Brain microvascular endothelial cell (primary cell): ENCODE measurements around the gene FSIP2.
"Not testable (repeated sequence)": the region's sequence is repeated elsewhere in the genome, so short reads cannot be mapped to it uniquely, and the experiment has no call there.

Experiments
- DNase-seq: peaks from one replicate; pipeline ENCODE4 v3.0.0-alpha.2; 2020
- H3K27ac ChIP-seq: fragments of 250-450 bp; sonication (Bioruptor Pico); 2 replicates; pipeline ENCODE4 v1.5.1; 2020; ENCODE audit warnings: mild to moderate bottlenecking, moderate library complexity
- H3K27me3 ChIP-seq: fragments of 250-450 bp; sonication (Bioruptor Pico); replicated peaks from 2 replicates; pipeline ENCODE4 v1.5.1; 2020; ENCODE audit warnings: mild to moderate bottlenecking
- H3K36me3 ChIP-seq: fragments of 250-450 bp; sonication (Bioruptor Pico); replicated peaks from 2 replicates; pipeline ENCODE4 v1.5.1; 2020; ENCODE audit warnings: mild to moderate bottlenecking
- H3K4me3 ChIP-seq: 2 replicates; pipeline ENCODE4 v1.5.1; 2011; ENCODE audit warnings: low read depth, mild to moderate bottlenecking, control low read depth, low read length, moderate library complexity
- CTCF ChIP-seq: IDR thresholded peaks from 2 replicates; pipeline ENCODE4 v1.5.1; 2011; ENCODE audit warnings: low read depth, mild to moderate bottlenecking, moderate library complexity, low read length, control low read depth, inconsistent platforms; ENCODE audit errors: missing control alignments
- in situ Hi-C: cut with HindIII; loops from 2 replicates; pipeline ENCODE4 v1.10.0; 2017; ENCODE audit warnings: low sequenced_read_pairs, low pct_ligation_motif_present

Gene FSIP2

GRCh38 chr2:185860321-185860720 lies 121.7 kb downstream of the FSIP2 start:
- in situ Hi-C loops: no loop called here
- H3K27ac ChIP-seq: no peak overlapping the region

GRCh38 chr2:185862657-185863398 lies 124.2 kb downstream of the FSIP2 start:
- in situ Hi-C loops: no loop called here
- DNase-seq: no peak

More at GRCh38 chr2:185860321-185860720, 121.7 kb downstream of the FSIP2 start:
- no peak for DNase-seq
- no peaks in the 10 kb centered on the region for H3K27me3 ChIP-seq
- TF ChIP-seq CTCF: no peak
- no peaks in the 10 kb centered on the region for H3K36me3 ChIP-seq
- no peak overlapping the region for H3K4me3 ChIP-seq

GRCh38 chr2:185864468-185865260 lies 126.1 kb downstream of the FSIP2 start:
- H3K27ac ChIP-seq, H3K36me3 ChIP-seq, H3K4me3 ChIP-seq, H3K27me3 ChIP-seq, in situ Hi-C loops, DNase-seq: not testable (repeated sequence)

More at GRCh38 chr2:185862657-185863398, 124.2 kb downstream of the FSIP2 start:
- Histone ChIP-seq H3K27me3 (no peaks in the 10 kb centered on the region), H3K36me3 (no peaks in the 10 kb centered on the region), H3K4me3 (no peak overlapping the region), H3K27ac (no peak overlapping the region)
- TF ChIP-seq CTCF: no peak

- in situ Hi-C loops: no loop called here
- no peak overlapping the region for H3K4me3 ChIP-seq
- H3K27ac ChIP-seq: no peak overlapping the region
- no peak for TF ChIP-seq CTCF
- DNase-seq: no peak
- no peaks in the 10 kb centered on the region for H3K27me3 ChIP-seq
- H3K36me3 ChIP-seq: no peaks in the 10 kb centered on the region
Observed at GRCh38 chr2:185875136-185875931, 136.7 kb downstream of the FSIP2 start.

- in situ Hi-C loops: no loop called here
- H3K27me3 ChIP-seq: no peaks in the 10 kb centered on the region
- no peak for TF ChIP-seq CTCF
Observed at GRCh38 chr2:185876234-185876633, 137.6 kb downstream of the FSIP2 start.

GRCh38 chr2:185880396-185880795 lies 141.8 kb downstream of the FSIP2 start:
- DNase-seq: no peak
- Histone ChIP-seq H3K36me3 (no peaks in the 10 kb centered on the region), H3K27me3 (no peaks in the 10 kb centered on the region), H3K4me3 (no peak overlapping the region), H3K27ac (no peak overlapping the region)
- no peak for TF ChIP-seq CTCF
- in situ Hi-C loops: no loop called here

More at GRCh38 chr2:185876234-185876633, 137.6 kb downstream of the FSIP2 start:
- H3K27ac ChIP-seq: no peak overlapping the region
- no peak for DNase-seq
- H3K36me3 ChIP-seq: no peaks in the 10 kb centered on the region
- no peak overlapping the region for H3K4me3 ChIP-seq
